NCI-H1436 treated with DMSO at 0.1 percent for 48 hours (cell line): Measurements from ENCODE around the gene FFAR1.

Experiments used
- DNase-seq: peaks from one replicate; lab custom pipeline; 2025; lab: John Stamatoyannopoulos, UW

FFAR1 gene

DNA sequence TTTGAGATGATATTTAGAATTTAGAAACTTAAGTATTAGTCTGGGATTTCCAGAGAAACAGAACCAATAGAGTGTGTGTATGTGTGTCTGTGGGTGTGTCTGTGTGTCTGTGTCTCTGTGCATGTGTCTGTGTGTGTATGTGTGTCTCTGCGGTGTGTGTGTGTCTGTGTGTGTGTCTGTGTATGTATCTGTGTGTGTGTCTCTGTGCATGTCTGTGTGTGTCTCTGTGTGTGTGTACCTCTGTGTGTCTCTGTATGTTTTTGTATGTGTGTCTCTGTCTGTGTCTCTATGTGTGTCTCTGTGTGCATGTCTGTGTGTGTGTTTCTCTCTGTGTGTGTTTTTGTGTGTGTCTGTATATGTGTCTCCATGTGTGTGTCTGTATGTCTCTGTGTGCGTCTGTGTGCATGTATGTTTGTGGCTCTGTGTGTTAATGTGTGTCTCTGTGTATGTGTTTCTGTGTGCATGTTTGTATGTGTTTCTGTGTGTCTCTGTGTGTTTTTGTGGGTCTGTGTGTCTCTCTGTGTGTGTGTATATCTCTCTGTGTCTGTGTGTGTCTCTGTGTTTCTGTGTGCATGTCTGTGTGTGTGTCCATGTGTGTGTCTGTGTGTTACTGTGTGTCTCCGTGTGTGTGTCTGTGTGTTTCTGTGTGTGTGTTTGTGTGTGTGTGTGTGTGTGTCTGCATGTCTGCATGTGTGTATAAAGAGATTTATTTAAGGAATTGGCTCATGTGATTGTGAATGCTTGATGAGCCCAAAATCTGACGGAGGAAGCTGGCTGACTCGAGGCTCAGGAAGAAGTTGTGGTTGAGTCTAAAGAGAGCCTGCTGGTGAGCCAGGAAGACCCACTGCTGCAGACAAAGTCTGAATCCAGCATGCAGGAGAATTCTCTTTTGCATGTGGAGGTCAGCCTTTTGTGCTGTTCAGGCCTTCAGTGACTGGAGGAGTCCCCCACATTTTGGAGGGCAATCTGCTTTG is 45.3 kb downstream of the FFAR1 start:
- no peak for DNase-seq

DNA sequence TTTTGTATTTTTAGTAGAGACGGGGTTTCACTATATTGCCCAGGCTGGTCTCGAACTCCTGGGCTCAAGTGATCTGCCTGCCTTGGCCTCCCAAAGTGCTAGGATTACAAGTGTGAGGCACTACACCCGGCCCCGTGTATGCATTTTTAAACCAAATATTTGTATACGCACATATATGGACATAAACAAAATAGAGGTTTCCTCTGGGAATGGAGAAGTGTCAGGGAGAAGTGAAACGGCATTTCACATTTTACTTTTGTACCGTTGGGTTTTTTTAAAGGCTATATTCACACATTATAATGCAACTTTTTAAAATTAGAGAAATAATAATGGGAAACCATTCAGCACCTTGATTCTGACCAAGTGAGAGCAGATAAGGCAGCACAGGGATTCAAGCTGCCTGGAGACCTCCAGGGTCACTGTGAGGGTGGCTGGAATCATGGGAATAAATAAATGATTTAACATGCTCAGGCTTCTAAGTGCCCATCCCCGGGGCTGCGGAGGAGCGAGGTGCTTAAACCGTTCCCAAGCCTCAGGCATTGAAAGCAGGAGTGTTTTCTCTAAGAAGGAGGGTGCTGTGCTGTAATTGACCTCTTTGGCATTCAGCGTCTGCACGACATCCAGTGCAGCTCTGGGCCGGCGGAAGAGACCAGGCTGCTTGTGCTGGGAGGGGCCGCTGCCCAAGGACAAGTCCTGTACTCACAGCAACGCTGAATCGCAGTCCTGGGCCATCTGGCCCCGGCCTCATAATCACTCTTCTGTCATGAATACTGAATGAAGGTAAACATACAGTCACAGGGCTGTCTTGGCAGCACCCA is 47.9 kb downstream of the FFAR1 start:
- DNase-seq: no peak

DNA sequence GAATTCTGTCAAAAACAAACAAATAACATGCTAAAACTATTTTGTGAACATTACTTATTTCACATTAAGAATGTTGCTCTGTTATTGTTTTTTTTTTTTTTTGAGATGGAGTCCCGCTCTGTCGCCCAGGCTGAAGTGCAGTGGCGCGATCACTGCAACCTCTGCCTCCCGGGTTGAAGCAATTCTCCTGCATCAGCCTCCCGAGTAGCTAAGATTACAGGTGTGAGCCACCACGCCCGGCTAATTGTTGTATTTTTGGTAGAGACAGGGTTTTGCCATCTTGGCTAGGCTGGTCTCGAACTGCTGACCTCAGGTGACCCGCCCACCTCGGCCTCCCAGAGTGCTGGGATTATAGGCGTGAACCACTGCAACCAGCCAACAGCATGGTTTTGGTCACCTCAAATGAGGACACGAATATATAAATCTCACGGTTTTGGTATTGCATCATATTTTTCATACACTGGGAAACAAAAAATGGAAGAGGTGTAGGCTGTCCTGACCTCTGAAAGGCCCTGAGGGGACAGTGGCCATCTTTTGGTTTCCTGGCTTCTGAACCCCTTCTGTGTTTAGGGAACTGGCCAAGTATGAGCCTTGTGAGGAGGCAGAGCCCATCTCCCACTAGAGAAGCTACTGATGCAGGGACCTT is 48.7 kb downstream of the FFAR1 start:
- DNase-seq: no peak

DNA sequence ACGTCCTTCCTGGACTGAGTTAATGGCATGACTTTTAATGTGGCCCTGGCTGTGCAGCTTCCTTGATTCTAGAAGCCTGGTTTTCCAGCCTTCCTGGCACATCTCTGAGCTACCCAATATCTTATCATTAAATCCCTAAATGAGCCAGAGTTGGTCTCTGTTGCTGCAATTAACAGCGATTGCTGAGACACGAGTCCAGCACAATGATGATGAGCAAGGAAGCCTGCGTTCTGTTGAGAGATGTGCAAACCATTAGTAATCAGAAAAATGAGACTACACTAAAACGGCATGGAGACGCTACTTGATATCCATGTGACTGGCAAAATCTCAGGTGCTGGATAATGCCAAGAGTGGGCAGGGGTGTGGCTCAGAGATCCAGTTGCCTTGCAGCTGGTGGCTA is 49.4 kb downstream of the FFAR1 start:
- no peak for DNase-seq
